Stimulated activated CD4-positive, alpha-beta T cell treated with anti-CD3 and anti-CD28 coated beads, Interleukin-4, amount 100 ng/mL, for 4 hours (primary cell): Measurements from ENCODE around the gene NTF3.

ENCODE experiments used
- DNase-seq, 2 experiments: peaks; one replicate each; pipeline ENCODE4 v3.0.0-alpha.2; 2020

The NTF3 gene

GRCh38 chr12:5432011-5432400, at the start of gene NTF3:
NTF3 (plus strand) TSS chr12:5432108; CDS start chr12:5432325, 217 bp downstream.
- DNase-seq = no peak

- no peak for DNase-seq
Observed at GRCh38 chr12:5384015-5384414, 47.9 kb upstream of the NTF3 start.

- DNase-seq = no peak
Observed at GRCh38 chr12:5388581-5389535, 43.0 kb upstream of the NTF3 start.

GRCh38 chr12:5390174-5390799, 41.6 kb upstream of the NTF3 start:
- no peak for DNase-seq

- DNase-seq = no peak
Observed at GRCh38 chr12:5391653-5392052, 40.3 kb upstream of the NTF3 start.

GRCh38 chr12:5392961-5393360, 38.9 kb upstream of the NTF3 start:
- DNase-seq = no peak

- DNase-seq = no peak
Observed at GRCh38 chr12:5395443-5396271, 36.3 kb upstream of the NTF3 start.

GRCh38 chr12:5396541-5396940, 35.4 kb upstream of the NTF3 start:
- DNase-seq = no peak

GRCh38 chr12:5399266-5399665, 32.6 kb upstream of the NTF3 start:
- DNase-seq = no peak

GRCh38 chr12:5402009-5402935, 29.6 kb upstream of the NTF3 start:
- DNase-seq = no peak

GRCh38 chr12:5403411-5403810, 28.5 kb upstream of the NTF3 start:
- DNase-seq = no peak

- no peak for DNase-seq
Observed at GRCh38 chr12:5407034-5407856, 24.7 kb upstream of the NTF3 start.

- no peak for DNase-seq
Observed at GRCh38 chr12:5409619-5410018, 22.3 kb upstream of the NTF3 start.

GRCh38 chr12:5416571-5416970, 15.3 kb upstream of the NTF3 start:
- no peak for DNase-seq

GRCh38 chr12:5417500-5417899, 14.4 kb upstream of the NTF3 start:
- DNase-seq = no peak

- DNase-seq = no peak
Observed at GRCh38 chr12:5428332-5429221, 3.3 kb upstream of the NTF3 start.

- DNase-seq = no peak
Observed at GRCh38 chr12:5429741-5430557, 2.0 kb upstream of the NTF3 start.

- no peak for DNase-seq
Observed at GRCh38 chr12:5430641-5431603, 986 bp upstream of the NTF3 start.
